HFF-Myc (cell line): Measurements from ENCODE around the gene PEAR1.
A peak's percentile ranks its signal among the peaks of the same experiment; 100 is the strongest.

ENCODE experiments used
- DNase-seq: peaks from one replicate; pipeline ENCODE4 v3.0.0-alpha.2; 2011; ENCODE audit warnings: low read depth; ENCODE audit errors: extremely low read depth
- H3K4me3 ChIP-seq: replicated peaks from 2 replicates; pipeline ENCODE4 v1.5.1; 2011; ENCODE audit warnings: low read depth, mild to moderate bottlenecking, control low read depth, low read length
- CTCF ChIP-seq: IDR thresholded peaks from 2 replicates; pipeline ENCODE4 v1.5.1; 2012; ENCODE audit warnings: mild to moderate bottlenecking, low read depth, low read length, control low read depth; ENCODE audit errors: missing control alignments

The PEAR1 gene

DNA sequence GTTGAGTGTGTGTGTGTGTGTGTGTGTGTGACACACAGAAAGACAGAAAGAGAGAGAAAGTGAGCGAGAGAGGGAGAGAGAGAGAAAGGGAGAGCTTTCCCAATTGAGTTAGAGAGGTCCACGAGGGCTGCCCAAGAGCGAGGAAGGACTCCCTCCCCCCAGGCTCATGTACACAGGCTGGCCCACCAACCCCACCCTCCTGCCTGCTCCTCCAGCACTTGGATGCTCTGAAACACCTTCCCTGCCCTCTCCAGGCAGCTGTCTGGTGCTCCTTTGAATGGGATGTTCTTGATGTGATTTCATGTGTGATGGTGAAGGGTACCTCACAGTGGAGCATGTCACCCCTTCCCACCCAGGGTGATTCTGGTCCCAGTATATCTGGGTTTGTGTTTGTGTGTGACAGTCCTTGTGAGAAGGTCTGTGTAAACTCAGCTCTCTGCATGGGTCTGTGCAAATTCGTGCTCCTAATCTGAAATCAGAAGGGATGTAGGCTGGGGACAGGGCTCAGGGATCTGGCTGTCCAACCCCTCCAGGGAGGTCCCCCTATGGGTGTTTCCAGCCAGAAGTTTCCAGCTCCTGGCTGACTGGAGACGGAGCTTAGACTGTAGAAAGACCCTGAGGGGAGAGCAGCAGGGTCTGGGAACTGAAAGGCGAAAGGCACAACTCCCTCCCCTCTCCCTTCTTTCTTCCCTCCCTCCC is 6.8 kb upstream of the PEAR1 start:
- TF ChIP-seq CTCF = no peak
- H3K4me3 ChIP-seq = no peak overlapping the region
- no peak for DNase-seq

- H3K4me3 ChIP-seq = no peak overlapping the region
- no peak for DNase-seq
- no peak for TF ChIP-seq CTCF
These were observed 6.2 kb upstream of the PEAR1 start for GRCh38 chr1:156887317-156887716.

- no peak for TF ChIP-seq CTCF
These were observed 5.8 kb upstream of the PEAR1 start for GRCh38 chr1:156887734-156888133.

DNA sequence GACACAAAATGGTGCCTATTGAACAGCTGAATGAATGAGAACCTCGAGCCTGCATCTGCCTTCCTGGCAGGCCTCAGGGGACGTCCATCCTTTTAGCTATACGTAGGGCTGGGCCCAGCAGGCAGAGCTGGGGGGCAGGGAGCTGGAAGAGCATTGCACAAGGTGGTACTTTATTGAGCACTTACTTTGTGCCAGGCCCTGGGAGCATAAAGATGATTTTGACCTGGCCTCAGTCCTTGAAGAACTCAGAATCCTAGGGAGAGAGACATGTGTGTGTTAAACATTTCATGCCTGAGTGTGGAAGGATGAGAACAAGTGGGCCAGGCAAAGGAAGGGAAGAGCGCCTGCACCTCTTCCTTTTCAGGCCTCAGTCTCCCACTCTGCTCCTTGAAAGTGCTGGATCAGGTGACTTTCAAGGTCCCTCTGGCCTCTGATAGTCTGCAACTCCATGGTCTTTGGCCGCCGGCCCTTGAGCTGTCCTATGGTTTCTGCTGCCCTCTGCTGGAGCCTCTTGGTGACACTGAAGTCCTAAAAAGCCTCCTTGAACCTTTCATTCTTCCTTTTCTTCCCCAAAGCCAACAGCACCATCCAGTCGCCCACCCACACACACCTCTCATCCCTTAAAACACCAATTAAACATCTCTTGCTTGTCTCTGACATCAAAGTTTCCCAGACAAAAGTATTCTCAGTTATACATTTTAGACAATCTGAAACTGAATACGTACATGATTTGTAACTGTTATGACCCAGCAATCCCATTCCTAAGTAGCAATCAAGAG is 3.5 kb upstream of the PEAR1 start:
- no peak for DNase-seq
- H3K4me3 ChIP-seq = no peak overlapping the region
- TF ChIP-seq CTCF = peak; percentile 86

More at GRCh38 chr1:156887734-156888133, 5.8 kb upstream of the PEAR1 start:
- DNase-seq = no peak
- no peak overlapping the region for H3K4me3 ChIP-seq

DNA sequence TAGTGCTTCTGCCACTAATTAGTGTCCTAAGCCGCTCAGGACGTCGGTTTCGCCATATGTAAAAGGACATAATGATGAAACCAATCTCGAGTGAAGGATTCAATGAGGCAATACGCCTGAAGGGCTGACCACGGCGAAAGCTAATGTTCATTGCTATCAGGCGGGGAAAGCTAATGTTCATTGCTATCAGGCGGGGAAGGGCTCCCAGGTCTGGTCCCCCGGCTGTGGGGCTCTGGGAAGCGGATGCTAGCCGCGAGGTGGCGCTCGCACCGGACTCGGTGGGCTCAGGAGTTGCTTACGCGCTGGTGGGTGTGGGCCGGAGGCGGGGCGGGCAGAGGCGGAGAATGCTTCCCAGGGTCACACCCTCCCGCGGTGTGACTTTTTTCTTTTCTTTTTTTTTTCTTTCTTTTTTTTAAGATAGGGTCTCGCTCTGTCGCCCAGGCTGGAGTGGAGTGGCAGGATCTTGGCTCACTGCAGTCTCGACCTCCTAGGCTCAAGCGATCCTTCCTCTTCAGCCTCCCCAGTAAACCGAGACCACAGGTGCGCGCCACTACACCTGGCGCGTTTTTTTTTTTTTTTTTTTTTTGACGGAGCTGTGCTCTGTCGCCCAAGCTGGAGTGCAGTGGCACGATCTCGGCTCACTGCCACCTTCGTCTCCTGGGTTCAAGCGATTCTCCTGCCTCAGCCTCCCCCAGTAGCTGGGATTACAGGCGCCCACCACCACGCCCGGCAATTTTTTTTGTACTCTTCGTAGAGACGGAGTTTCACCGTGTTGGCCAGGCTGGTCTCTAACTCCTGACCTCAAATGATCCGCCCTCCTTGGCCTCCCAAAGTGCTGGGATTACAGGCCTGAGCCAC is 1.1 kb upstream of the PEAR1 start:
- DNase-seq = no peak
- no peak overlapping the region for H3K4me3 ChIP-seq
- TF ChIP-seq CTCF = peak; percentile 89

DNA sequence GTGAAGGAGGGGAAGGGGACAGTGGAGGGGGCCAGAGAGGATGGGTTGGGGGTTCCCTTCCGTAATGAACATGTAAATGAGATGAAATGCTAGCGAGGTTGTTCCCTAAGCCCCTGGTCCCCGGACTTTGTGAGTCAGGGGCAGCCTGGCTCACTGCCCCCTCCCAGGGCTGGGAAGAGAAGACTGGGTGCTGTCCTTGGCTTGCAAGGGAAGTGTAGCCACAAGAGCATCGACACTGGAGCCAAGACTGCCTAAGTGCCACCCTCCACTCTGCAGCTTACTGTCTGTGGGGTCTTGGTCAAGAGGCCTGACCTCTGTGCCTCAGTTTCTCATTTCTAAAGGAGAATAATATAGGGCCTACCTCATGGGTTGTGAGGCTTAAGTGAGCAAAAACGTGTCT is 483 bp downstream of the PEAR1 start:
- TF ChIP-seq CTCF = no peak
- H3K4me3 ChIP-seq = peak overlapping the region; percentile 53
- no peak for DNase-seq
